Activated naive CD4-positive, alpha-beta T cell treated with anti-CD3 and anti-CD28 coated beads, Interleukin-2, amount 10 ng/mL, durations not matched to agents 7 days and 5 days (primary cell): ENCODE results near the gene ZNF687.
"Not testable (repeated sequence)": the region's sequence is repeated elsewhere in the genome, so short reads cannot be mapped to it uniquely, and the experiment has no call there.

Source experiments
- CTCF ChIA-PET: fragments of 350-600 bp; sonication (Branson Sonifier 250); formaldehyde crosslinking; loops from one replicate; lab custom pipeline; 2021; ENCODE audit warnings: antibody characterized with exemption; lab: Charles Lee
- DNase-seq: peaks from one replicate; pipeline ENCODE4 v3.0.0-alpha.2; 2020
- H3K27ac Mint-ChIP-seq: one replicate; pipeline ENCODE4 v1.8.0; 2021; ENCODE audit warnings: mild to moderate bottlenecking, moderate library complexity, mixed read lengths
- H3K27me3 Mint-ChIP-seq: one replicate; pipeline ENCODE4 v1.8.0; 2021; ENCODE audit warnings: mild to moderate bottlenecking, mixed read lengths
- H3K36me3 Mint-ChIP-seq: one replicate; pipeline ENCODE4 v1.8.0; 2021; ENCODE audit warnings: mixed read lengths
- H3K4me1 Mint-ChIP-seq: one replicate; pipeline ENCODE4 v1.8.0; 2021; ENCODE audit warnings: mixed read lengths
- H3K4me3 Mint-ChIP-seq: one replicate; pipeline ENCODE4 v1.8.0; 2021; ENCODE audit warnings: mild to moderate bottlenecking, moderate library complexity, mixed read lengths
- H3K9me3 Mint-ChIP-seq: one replicate; pipeline ENCODE4 v1.8.0; 2021; ENCODE audit warnings: mixed read lengths

Gene ZNF687

DNA sequence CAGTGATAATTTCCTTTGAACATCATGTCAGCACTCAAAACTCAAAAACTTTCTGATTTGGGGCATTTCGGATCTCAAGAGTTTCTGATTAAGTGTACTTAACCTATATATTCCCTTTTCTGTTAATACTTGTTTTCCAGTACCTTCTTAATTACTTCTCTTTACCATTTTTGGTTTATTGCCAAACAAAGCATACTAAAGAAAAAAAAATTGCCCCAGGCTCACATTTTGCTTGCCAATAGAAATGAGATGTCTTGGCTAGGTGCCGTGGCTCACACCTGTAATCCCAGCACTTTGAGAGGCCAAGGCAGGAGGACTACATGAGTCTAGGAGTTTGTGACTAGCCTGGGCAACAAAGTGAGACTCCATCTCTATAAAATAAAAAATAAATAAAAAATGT, 22.7 kb upstream of the ZNF687 start:
- Mint-ChIP-seq H3K36me3 (peaks cover 18% of the 10 kb centered on the region), H3K9me3 (no peaks in the 10 kb centered on the region), H3K27ac (no peak overlapping the region), H3K4me1 (peaks cover 26% of the 10 kb centered on the region), H3K4me3 (no peak overlapping the region), H3K27me3 (peaks cover 3% of the 10 kb centered on the region)
- CTCF ChIA-PET: no interaction called here
- no peak for DNase-seq

DNA sequence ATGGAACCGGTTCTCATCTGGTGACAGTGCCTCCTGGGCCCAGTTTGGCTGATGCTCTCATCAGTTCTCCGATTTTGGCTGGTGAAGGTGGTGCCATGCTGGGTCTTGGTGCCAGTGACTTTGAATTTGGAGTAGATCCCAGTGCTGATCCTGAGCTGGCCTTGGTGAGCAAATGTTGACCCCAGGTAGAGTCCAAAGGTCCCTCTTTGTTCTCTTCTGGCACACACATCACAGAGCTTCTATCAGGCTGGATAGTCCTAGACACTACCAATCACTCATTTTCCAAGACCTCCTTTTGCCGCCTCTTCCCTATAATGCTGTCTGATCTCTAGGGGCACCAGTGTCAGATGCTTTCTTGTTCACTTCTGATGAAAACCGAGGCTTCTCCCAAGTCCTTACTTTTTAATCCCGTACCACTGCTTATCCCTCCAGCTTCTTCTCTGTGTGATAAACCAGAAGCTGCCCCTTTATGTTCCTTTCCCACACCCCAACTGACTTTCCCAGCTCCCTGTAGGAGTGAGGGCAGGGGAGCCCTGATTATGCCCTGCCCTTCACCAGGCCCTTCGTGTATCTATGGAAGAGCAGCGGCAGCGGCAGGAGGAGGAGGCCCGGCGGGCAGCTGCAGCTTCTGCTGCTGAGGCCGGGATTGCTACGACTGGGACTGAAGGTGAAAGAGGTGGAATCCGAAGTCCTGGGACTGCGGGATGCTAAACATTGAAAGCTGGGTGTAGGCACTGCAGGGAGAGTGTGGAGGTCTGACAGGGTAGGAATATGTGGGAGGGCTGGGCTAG, 16.5 kb upstream of the ZNF687 start:
- no peak for DNase-seq
- Mint-ChIP-seq H3K4me1 (no peaks in the 10 kb centered on the region), H3K27ac (no peak overlapping the region), H3K4me3 (no peak overlapping the region), H3K27me3 (no peaks in the 10 kb centered on the region), H3K9me3 (no peaks in the 10 kb centered on the region), H3K36me3 (peaks cover 49% of the 10 kb centered on the region)
- CTCF ChIA-PET: interaction anchor here (1.8 kb wide), 1 partner anchor 14 kb away, joined by 7 read pairs; no protein-coding TSS in a partner anchor

DNA sequence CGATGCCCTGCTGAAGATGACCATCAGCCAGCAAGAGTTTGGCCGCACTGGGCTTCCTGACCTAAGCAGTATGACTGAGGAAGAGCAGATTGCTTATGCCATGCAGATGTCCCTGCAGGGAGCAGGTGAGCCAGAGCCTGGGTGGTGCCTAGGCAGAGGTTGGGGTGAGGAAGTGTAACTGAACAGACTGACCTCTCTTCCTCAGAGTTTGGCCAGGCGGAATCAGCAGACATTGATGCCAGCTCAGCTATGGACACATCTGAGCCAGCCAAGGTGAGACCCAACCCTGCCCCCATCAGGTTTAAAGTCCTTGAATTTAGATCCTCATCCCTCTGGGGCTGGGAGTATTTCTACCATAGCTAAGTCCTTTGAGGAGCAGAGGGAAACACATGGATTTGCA, 15.8 kb upstream of the ZNF687 start:
- Mint-ChIP-seq H3K27me3 (no peaks in the 10 kb centered on the region), H3K36me3 (peaks cover 49% of the 10 kb centered on the region), H3K4me1 (no peaks in the 10 kb centered on the region), H3K4me3 (no peak overlapping the region), H3K27ac (no peak overlapping the region), H3K9me3 (no peaks in the 10 kb centered on the region)
- DNase-seq: no peak
- CTCF ChIA-PET: interaction anchor here (1.8 kb wide), 1 partner anchor 14 kb away, joined by 7 read pairs; no protein-coding TSS in a partner anchor

DNA sequence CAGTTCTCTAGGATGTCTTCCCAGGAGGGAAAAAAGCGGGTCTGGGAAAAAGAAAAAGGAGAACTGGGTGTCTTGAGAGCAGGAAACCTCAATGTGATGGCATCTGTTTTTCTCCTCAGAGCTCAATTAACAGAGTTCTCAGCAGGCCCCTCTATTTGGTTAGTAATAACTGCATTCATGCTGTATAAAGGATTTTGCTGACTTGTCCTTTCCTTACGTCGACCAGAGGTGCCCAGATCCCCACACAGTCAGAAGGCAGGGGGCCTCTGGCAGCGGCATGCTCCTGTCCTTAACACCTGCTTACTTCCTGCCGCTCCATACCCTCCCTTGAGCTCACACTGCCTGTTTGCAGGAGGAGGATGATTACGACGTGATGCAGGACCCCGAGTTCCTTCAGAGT, 15.3 kb upstream of the ZNF687 start:
- no peak overlapping the region for H3K27ac Mint-ChIP-seq
- H3K4me3 Mint-ChIP-seq: no peak overlapping the region
- no peaks in the 10 kb centered on the region for H3K27me3 Mint-ChIP-seq
- no peak for DNase-seq
- no peaks in the 10 kb centered on the region for H3K9me3 Mint-ChIP-seq
- CTCF ChIA-PET: interaction anchor here (1.8 kb wide), 1 partner anchor 15 kb away, joined by 7 read pairs; no protein-coding TSS in a partner anchor
- no peaks in the 10 kb centered on the region for H3K4me1 Mint-ChIP-seq
- peaks cover 47% of the 10 kb centered on the region for H3K36me3 Mint-ChIP-seq

DNA sequence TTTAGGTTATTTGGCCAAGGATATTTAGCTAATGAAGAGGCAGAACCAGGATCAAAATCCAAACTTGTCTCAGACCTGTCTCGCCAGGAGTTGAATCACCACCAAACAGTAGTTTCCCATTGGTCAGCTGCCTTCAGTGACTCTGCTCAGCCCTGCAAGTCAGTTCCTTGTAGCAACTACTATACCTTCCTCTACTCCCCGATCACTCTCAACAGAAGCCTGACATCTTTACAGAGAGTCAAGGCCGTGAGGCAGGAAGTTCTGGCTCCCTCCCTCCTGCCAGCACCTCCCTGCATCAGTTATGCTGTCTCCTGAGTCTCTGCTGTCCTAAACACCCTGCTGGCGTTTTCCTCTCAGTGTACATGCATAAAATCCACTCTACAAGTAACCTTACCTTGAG, 14.3 kb upstream of the ZNF687 start:
- Mint-ChIP-seq H3K4me3 (no peak overlapping the region), H3K4me1 (no peaks in the 10 kb centered on the region), H3K36me3 (peaks cover 46% of the 10 kb centered on the region), H3K9me3 (no peaks in the 10 kb centered on the region), H3K27ac (peak overlapping the region; percentile 71), H3K27me3 (no peaks in the 10 kb centered on the region)
- DNase-seq: no peak
- CTCF ChIA-PET: interaction anchor here (1.8 kb wide), 1 partner anchor 16 kb away, joined by 7 read pairs; no protein-coding TSS in a partner anchor

DNA sequence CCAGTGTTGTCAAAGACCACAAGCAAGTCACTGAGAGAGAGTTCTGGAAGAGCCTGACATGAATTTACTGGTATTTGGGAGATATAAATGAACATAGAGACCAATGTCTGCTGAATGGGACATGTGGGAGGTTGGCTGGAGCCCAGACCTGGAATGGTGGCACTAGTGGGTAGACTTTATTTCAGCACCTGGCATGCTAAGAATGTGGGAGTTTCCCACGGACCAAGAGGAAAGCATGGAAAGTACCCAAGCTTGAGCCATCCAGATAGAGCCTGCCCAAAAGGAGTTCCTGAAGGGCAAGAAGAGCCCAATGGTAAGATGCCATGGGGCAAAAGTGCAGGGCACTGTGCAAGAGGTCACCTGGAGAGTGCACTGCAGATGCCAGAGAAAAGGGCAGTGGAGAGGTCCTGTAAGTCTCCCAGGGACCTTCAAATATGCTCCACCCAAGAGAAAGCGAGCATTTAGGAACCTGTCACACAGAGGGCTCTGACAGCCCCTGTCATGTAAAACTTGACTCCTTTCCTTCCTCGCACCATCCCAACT, 8.1 kb upstream of the ZNF687 start:
- Mint-ChIP-seq H3K36me3 (peaks cover 9% of the 10 kb centered on the region), H3K4me3 (no peak overlapping the region), H3K27me3 (no peaks in the 10 kb centered on the region), H3K9me3 (no peaks in the 10 kb centered on the region), H3K4me1 (peaks cover 2% of the 10 kb centered on the region), H3K27ac (no peak overlapping the region)
- no peak for DNase-seq
- CTCF ChIA-PET: no interaction called here

DNA sequence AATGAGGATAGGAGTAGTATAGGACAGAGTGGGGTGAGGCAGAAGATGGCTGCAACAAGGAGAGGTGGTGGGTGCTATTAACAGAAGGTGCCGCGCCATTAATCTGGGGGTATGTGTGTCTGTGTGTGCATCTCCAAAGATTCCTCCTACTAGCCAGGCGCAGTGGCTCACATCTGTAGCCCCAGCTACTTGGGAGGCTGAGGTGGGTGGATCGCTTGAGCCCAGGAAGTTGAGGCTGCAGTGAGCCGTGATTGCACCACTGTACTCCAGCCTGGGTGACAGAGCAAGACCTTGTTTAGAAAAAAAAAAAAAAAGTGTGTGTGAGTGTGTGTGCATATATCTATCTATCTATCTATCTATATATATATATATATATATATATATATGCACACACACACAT, 6.8 kb upstream of the ZNF687 start:
- H3K27ac Mint-ChIP-seq, DNase-seq, H3K27me3 Mint-ChIP-seq, H3K4me3 Mint-ChIP-seq, CTCF ChIA-PET, H3K4me1 Mint-ChIP-seq, H3K9me3 Mint-ChIP-seq, H3K36me3 Mint-ChIP-seq: not testable (repeated sequence)

DNA sequence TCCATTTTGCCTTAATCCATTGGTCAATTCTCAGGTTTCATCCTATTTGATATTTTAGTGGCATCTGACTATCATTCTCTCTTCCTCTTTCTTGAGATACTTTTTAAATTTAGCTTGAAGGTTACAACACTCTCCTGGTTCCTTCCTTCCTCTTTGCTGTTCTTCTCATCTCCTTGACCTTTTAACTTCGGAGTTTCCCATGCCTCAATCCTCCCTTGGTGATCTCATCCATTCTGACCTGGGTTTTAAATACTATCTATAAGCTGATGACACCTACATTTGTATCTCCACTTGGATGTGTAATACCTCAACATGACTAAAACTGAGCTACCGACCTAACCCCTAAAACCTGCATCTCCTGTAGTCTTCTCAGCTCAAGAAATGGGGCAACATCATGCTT, 4.8 kb upstream of the ZNF687 start:
- no peaks in the 10 kb centered on the region for H3K9me3 Mint-ChIP-seq
- no peak for DNase-seq
- CTCF ChIA-PET: interaction anchor here (1.2 kb wide), 1 partner anchor 63 kb away, joined by 4 read pairs; no protein-coding TSS in a partner anchor
- H3K27me3 Mint-ChIP-seq: peaks cover 4% of the 10 kb centered on the region
- H3K4me1 Mint-ChIP-seq: peaks cover 7% of the 10 kb centered on the region
- no peak overlapping the region for H3K27ac Mint-ChIP-seq
- H3K4me3 Mint-ChIP-seq: no peak overlapping the region
- H3K36me3 Mint-ChIP-seq: peaks cover 7% of the 10 kb centered on the region

DNA sequence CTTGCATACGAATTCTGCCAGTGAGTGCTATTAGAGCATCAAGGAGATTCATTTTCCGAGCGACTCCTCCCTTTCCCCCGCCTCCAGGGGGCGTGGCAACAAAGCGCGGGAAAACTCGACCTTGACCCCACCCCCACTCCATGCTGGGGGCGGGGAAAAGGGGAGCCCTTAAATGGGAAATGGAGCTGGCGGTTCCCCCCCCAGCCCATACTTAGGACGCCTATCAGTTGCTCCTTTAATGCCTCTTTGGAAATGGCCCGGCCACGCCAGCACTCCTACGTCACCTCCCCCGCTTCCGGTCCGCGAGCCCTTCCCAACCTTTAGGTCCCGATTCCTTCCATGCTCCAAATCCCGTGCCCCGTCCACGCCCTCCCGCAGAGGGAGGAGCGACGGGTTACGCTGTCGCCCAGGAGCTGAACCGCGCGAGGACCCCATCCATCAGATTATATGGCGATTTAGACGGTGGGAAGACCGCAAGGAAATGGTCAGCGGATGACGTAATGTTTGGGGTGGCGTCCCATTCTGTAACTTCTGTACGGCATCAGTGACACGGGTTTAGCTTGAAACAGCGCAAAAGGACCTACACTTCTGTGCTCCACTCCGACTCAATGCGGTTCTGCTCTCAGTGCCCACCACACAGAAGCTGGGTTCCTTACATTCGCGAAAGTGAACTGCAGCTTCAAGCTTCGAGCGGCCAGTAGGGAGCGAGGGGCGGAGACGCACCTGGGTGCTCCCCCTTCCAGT, 702 bp upstream of the ZNF687 start:
- H3K36me3 Mint-ChIP-seq: peaks cover 15% of the 10 kb centered on the region
- peak overlapping the region; percentile 98 for H3K4me3 Mint-ChIP-seq
- CTCF ChIA-PET: interaction anchor here (1.0 to 1.6 kb wide), 11 partner anchors 9 to 248 kb away, joined by 3 to 7 read pairs (median 4); partner anchors contain the start of gene PSMD4
- peak; percentile 94 for DNase-seq
- H3K27me3 Mint-ChIP-seq: peaks cover 4% of the 10 kb centered on the region
- no peaks in the 10 kb centered on the region for H3K9me3 Mint-ChIP-seq
- H3K27ac Mint-ChIP-seq: peak overlapping the region; percentile 99
- H3K4me1 Mint-ChIP-seq: peaks cover 22% of the 10 kb centered on the region

DNA sequence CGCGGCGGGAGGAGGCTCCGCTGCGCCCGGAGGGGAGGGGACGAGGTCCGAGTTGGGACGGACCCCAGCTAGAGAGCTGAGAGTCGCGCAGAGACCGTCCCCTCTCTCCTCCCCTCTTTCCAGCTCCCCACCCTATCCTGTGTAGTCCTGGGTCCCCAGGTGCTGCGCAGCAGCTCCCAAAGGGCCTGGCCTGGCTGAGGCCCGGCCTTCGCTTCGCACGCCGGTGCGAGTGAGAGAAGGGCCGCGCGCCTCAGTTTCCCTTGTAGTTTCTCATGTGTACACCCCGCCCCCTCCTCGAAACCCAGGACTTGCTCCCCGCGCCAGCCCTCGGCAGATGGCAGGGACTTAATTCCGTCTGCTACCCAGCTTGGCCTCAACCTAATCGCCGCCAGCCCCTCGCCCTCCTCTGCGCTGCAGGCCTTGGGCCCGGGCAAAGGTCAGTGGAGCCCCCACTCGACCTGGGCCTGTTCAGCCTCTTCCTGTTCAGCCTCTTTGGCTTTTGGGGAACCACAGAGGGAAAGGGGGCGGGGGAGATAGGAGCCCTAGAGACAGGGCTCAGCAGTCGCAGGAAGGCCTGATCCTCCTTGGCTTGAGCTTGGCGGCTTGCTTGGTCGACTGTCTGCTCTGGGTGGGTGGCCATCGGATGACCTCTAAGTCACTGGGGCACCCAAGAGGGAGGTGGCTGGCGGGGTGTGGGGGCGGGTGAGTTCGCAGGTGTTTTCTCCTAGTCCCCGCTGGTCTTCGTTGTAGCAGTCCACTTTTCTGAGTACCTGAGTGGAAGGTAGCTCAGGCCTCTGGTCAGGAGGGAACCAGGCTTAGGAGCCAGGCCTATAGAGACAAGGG, 1.0 kb downstream of the ZNF687 start:
- peak; percentile 53 for DNase-seq
- H3K27me3 Mint-ChIP-seq: peaks cover 4% of the 10 kb centered on the region
- H3K4me1 Mint-ChIP-seq: peaks cover 22% of the 10 kb centered on the region
- peak overlapping the region; percentile 89 for H3K27ac Mint-ChIP-seq
- peaks cover 21% of the 10 kb centered on the region for H3K36me3 Mint-ChIP-seq
- H3K4me3 Mint-ChIP-seq: peak overlapping the region; percentile 98
- CTCF ChIA-PET: interaction anchor here (1.0 to 1.8 kb wide), 3 partner anchors 9 to 58 kb away, joined by 3 to 9 read pairs (median 7); no protein-coding TSS in a partner anchor
- H3K9me3 Mint-ChIP-seq: no peaks in the 10 kb centered on the region

DNA sequence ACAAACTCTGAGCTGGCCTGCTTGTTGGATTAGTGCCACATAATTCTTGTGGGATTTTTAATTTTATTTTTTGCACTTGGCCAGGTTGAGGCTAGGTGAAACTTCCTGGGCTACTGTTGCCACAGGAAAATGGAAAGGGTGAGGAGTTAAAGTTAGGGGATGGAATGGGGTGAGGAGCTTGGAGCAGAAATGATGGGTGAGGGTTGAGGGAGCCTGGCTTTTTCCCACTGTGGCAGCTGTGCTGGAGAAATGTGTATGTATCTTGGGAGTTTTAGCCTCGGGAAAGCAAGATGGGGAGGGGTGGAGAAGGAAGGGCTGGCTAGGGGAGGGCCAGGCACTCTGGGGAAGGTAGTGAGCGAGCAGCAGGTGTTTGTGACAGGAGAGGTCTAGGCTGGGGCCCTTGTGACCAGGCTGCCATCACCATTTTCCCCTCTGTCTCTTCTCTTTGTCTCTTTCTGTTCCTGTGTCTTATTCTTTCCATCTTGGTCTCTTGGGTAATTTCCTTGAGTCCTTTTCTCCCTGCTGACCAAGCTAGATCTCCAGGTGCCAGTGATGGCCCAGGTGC, 2.0 kb downstream of the ZNF687 start:
- CTCF ChIA-PET: interaction anchor here (1.5 to 1.8 kb wide), 2 partner anchors 17 to 57 kb away, joined by 7 to 9 read pairs; no protein-coding TSS in a partner anchor
- Mint-ChIP-seq H3K36me3 (peaks cover 30% of the 10 kb centered on the region), H3K9me3 (no peaks in the 10 kb centered on the region), H3K27me3 (peaks cover 4% of the 10 kb centered on the region), H3K27ac (peak overlapping the region; percentile 62), H3K4me1 (peaks cover 26% of the 10 kb centered on the region), H3K4me3 (peak overlapping the region; percentile 98)
- no peak for DNase-seq

DNA sequence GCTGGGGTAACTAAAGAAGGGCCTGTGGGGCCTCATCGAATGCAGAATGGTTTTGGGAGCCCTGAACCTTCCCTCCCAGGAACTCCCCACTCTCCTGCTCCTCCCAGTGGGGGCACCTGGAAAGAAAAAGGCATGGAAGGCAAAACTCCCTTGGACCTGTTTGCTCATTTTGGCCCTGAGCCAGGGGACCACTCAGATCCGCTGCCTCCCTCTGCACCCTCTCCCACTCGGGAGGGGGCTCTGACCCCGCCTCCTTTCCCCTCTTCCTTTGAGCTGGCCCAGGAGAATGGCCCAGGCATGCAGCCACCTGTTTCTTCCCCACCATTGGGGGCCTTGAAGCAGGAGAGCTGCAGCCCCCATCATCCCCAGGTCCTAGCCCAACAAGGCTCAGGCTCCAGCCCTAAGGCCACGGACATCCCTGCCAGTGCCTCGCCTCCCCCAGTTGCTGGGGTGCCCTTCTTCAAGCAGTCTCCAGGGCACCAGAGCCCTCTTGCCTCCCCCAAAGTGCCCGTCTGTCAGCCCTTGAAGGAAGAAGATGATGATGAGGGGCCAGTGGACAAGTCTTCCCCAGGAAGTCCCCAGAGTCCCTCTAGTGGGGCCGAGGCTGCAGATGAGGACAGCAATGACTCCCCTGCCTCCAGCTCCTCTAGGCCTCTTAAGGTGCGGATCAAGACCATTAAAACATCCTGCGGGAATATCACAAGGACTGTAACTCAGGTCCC, 4.7 kb downstream of the ZNF687 start:
- CTCF ChIA-PET: interaction anchor here (1.3 kb wide), 1 partner anchor 14 kb away, joined by 3 read pairs; no protein-coding TSS in a partner anchor
- H3K4me3 Mint-ChIP-seq: no peak overlapping the region
- peaks cover 4% of the 10 kb centered on the region for H3K27me3 Mint-ChIP-seq
- H3K4me1 Mint-ChIP-seq: peaks cover 22% of the 10 kb centered on the region
- no peak overlapping the region for H3K27ac Mint-ChIP-seq
- DNase-seq: no peak
- no peaks in the 10 kb centered on the region for H3K9me3 Mint-ChIP-seq
- peaks cover 41% of the 10 kb centered on the region for H3K36me3 Mint-ChIP-seq

DNA sequence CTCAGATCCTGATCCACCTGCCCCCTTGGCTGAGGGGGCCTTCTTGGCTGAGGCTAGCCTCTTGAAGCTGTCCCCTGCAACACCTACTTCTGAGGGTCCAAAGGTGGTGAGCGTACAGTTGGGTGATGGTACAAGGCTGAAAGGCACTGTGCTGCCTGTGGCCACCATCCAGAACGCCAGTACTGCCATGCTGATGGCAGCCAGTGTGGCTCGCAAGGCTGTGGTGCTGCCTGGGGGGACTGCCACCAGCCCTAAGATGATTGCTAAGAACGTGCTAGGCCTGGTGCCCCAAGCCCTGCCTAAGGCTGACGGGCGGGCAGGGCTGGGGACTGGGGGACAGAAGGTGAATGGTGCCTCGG, 5.2 kb downstream of the ZNF687 start:
- DNase-seq: no peak
- Mint-ChIP-seq H3K36me3 (peaks cover 41% of the 10 kb centered on the region), H3K4me3 (no peak overlapping the region), H3K4me1 (peaks cover 22% of the 10 kb centered on the region), H3K27me3 (no peaks in the 10 kb centered on the region), H3K27ac (no peak overlapping the region), H3K9me3 (no peaks in the 10 kb centered on the region)
- CTCF ChIA-PET: interaction anchor here (0.7 kb wide), 1 partner anchor 131 kb away, joined by 3 read pairs; the partner anchor contains the start of gene TNFAIP8L2
